Fibroblast of the conjunctiva (primary cell): ENCODE results near the gene BCL2L12.
"Not testable (repeated sequence)": the region's sequence is repeated elsewhere in the genome, so short reads cannot be mapped to it uniquely, and the experiment has no call there.

Source experiments
- DNase-seq: peaks from one replicate; pipeline ENCODE4 v3.0.0-alpha.2; 2010; ENCODE audit warnings: low read depth

Gene BCL2L12

GRCh38 chr19:49713236-49713845 is 47.6 kb downstream of the BCL2L12 start:
- DNase-seq = no peak

GRCh38 chr19:49716154-49716553 is 50.4 kb downstream of the BCL2L12 start:
- no peak for DNase-seq

GRCh38 chr19:49718511-49718910 is 52.8 kb downstream of the BCL2L12 start:
- peak; percentile 53 for DNase-seq

- no peak for DNase-seq
Measured at GRCh38 chr19:49718991-49719390, 53.3 kb downstream of the BCL2L12 start.

- not testable (repeated sequence) for DNase-seq
Measured at GRCh38 chr19:49719420-49719819, 53.7 kb downstream of the BCL2L12 start.
